SK-N-SH (cell line): ENCODE data around the gene TLE5. TPM values are rescaled to one million over a fixed set of nuclear protein-coding genes. Genes with fewer than 3 reads are reported as not detected.

Experiments
- CTCF ChIA-PET: fragments of 300-600, 350-600 bp; formaldehyde crosslinking; extraction: SDS; loops from one replicate; lab custom pipeline; 2021; lab: Yijun Ruan, JAX
- POLR2A ChIA-PET: fragments of 350-600 bp; sonication (Branson Sonifier 250); formaldehyde crosslinking; extraction: SDS; loops from one replicate; lab custom pipeline; 2020; ENCODE audit warnings: antibody characterized with exemption, inconsistent platforms; lab: Yijun Ruan, JAX
- DNase-seq: peaks from one replicate; pipeline ENCODE4 v3.0.0; 2012
- H2AFZ ChIP-seq: fragments of 200-600 bp; sonication (generic); 2 replicates; pipeline ENCODE4 v1.8.1; 2016; ENCODE audit warnings: antibody characterized with exemption, mild to moderate bottlenecking, low read depth
- H3F3A ChIP-seq: fragments of 200-600 bp; sonication (generic); replicated peaks from 2 replicates; pipeline ENCODE3; 2016; ENCODE audit warnings: antibody characterized with exemption, mild to moderate bottlenecking; ENCODE audit not compliant: insufficient read depth
- H3K27ac ChIP-seq, 2 experiments: fragments of 200-500 bp in 1 of 2; fragments of 200-600 bp in 1 of 2; sonication (Bioruptor generic) in 1 of 2; sonication (generic), shearing (Covaris generic) in 1 of 2; 2 replicates each; pipeline versions ENCODE4 v1.5.1 to v1.6.1; 2014 to 2016; ENCODE audit warnings: low read depth in 2 of 2, inconsistent platforms in 1 of 2, low read length in 1 of 2, mild to moderate bottlenecking in 1 of 2, mixed read lengths in 1 of 2
- H3K27me3 ChIP-seq: fragments of 200-600 bp; sonication (generic), shearing (Covaris generic); 2 replicates; pipeline ENCODE4 v1.6.1; 2016; ENCODE audit warnings: mixed run types; ENCODE audit not compliant: insufficient read depth
- H3K36me3 ChIP-seq, 2 experiments: fragments of 200-500 bp in 1 of 2; fragments of 200-600 bp in 1 of 2; sonication (Bioruptor generic) in 1 of 2; sonication (generic) in 1 of 2; replicated peaks in 1 of 2; 2 replicates each; pipeline versions ENCODE3 to v1.5.1; 2014 to 2016; ENCODE audit warnings: low read length in 1 of 2, mild to moderate bottlenecking in 1 of 2; ENCODE audit not compliant: insufficient read depth in 2 of 2, control insufficient read depth in 1 of 2
- H3K4me1 ChIP-seq, 2 experiments: fragments of 200-500 bp in 1 of 2; fragments of 200-600 bp in 1 of 2; sonication (Bioruptor generic) in 1 of 2; sonication (generic), shearing (Covaris generic) in 1 of 2; 2 replicates each; pipeline versions ENCODE4 v1.5.1 to v1.6.1; 2014 to 2016; ENCODE audit warnings: low read depth in 1 of 2, low read length in 1 of 2, mixed run types in 1 of 2; ENCODE audit not compliant: insufficient read depth in 2 of 2, control insufficient read depth in 1 of 2
- H3K4me2 ChIP-seq: fragments of 200-600 bp; sonication (generic), shearing (Covaris generic); 2 replicates; pipeline ENCODE4 v1.6.1; 2017; ENCODE audit warnings: mixed run types
- H3K4me3 ChIP-seq, 2 experiments: fragments of 200-500 bp in 1 of 2; fragments of 200-600 bp in 1 of 2; sonication (Bioruptor generic) in 1 of 2; sonication (generic), shearing (Covaris generic) in 1 of 2; 2 replicates each; pipeline versions ENCODE4 v1.5.1 to v1.8.1; 2014 to 2016; ENCODE audit warnings: low read depth in 2 of 2, inconsistent platforms in 1 of 2, low read length in 1 of 2, mild to moderate bottlenecking in 1 of 2, mixed read lengths in 1 of 2, moderate library complexity in 1 of 2
- H3K79me2 ChIP-seq: fragments of 200-600 bp; sonication (generic); 2 replicates; pipeline ENCODE4 v1.8.1; 2017; ENCODE audit warnings: mild to moderate bottlenecking; ENCODE audit not compliant: insufficient read depth
- H3K9ac ChIP-seq: fragments of 200-600 bp; sonication (generic); 2 replicates; pipeline ENCODE4 v1.6.1; 2017; ENCODE audit warnings: mixed run types
- H3K9me2 ChIP-seq: fragments of 200-600 bp; sonication (generic); 2 replicates; pipeline ENCODE4 v1.6.1; 2017; ENCODE audit warnings: mixed run types
- H3K9me3 ChIP-seq: fragments of 200-600 bp; sonication (generic); 2 replicates; pipeline ENCODE4 v1.6.1; 2017; ENCODE audit warnings: mixed run types, mild to moderate bottlenecking, moderate library complexity
- H4K20me1 ChIP-seq: fragments of 200-600 bp; sonication (generic); 2 replicates; pipeline ENCODE4 v1.6.1; 2017; ENCODE audit warnings: mild to moderate bottlenecking, mixed run types; ENCODE audit not compliant: insufficient read depth
- EZH2phosphoT487 ChIP-seq: fragments of 200-600 bp; sonication (generic); IDR thresholded peaks from 2 replicates; pipeline ENCODE4 v1.6.1; 2017; ENCODE audit warnings: low read depth, mixed run types, mild to moderate bottlenecking, antibody characterized with exemption, moderate library complexity, borderline replicate concordance
- GATA2 ChIP-seq: sonication (generic); formaldehyde crosslinking; IDR thresholded peaks from 2 replicates; pipeline ENCODE4 v1.5.0; 2020; ENCODE audit warnings: mild to moderate bottlenecking, missing genetic modification reagents
- IRF3 ChIP-seq: fragments of 150-350 bp; IDR thresholded peaks from 2 replicates; pipeline ENCODE4 v1.6.1; 2016; ENCODE audit warnings: mild to moderate bottlenecking, low read depth, low read length
- SMC3 ChIP-seq: IDR thresholded peaks from 2 replicates; pipeline ENCODE4 v1.6.1; 2012; ENCODE audit warnings: low read depth, low read length, improper control_type of control experiment
- TCF12 ChIP-seq: IDR thresholded peaks from 2 replicates; pipeline ENCODE4 v1.4.0; 2012
- ZBTB33 ChIP-seq: IDR thresholded peaks from 2 replicates; pipeline ENCODE4 v1.4.0; 2012; ENCODE audit warnings: low read depth, borderline replicate concordance
- WGBS: methylation state at CpG from one replicate; pipeline ENCODE4 v1.1.6; 2017; ENCODE audit warnings: low lambda C conversion rate; 5-methylcytosine and 5-hydroxymethylcytosine counted together
- polyA plus RNA-seq, 3 experiments: library from polyadenylated mRNA; depleted of rRNA; stranded (reverse); fragments of >200 nt; gene quantifications; 2 replicates each; pipeline ENCODE4 v1.2.3, GENCODE V29; 2012

Gene TLE5
- polyA plus RNA-seq, 1 of the 3 experiments (the other 2 are of a cell fraction) = 519 TPM

DNA sequence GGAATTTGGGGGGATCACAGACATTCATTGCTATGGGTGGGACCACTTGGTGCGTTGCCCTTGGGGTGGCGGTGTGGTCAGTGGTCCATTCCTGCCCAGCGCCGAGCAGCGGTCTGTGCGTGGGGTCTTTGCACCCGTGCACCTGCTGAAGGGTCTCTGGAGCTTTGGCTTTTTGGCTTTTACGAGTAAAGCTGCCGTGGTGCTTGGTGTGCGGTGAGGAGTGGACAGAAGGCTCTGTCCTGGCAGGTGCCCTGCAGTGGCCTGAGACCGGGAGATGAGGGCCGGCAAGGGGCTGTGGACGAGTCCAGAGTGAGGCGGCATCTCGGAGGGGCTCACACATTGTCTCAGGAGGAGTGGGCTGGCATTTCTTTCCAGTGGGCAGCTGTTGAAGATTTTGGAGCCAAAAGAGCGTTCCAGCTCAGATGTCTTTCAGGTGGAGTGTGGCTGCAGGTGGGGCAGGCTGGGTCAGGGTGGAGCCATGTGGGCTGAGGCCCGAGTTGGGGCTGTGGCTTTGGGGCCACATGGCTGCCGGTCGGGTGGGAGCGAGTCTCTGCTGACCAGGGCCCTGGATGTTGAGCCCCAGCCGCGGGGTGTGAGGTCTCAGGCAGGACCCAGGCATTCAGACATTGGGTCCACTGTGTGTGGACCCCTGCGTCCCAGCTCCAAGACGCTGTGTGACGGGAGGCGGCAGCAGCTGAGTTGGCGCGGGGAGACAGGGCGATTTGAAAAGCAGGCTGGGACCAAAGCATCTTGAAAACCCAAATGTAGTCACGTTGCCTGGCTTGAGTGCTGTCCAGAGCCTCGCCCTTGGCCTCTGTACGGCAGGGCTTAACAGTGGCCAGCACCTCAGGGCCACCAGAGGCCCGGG is 43.6 kb upstream of the TLE5 start (continued):
- no peak for TF ChIP-seq IRF3
- TF ChIP-seq EZH2phosphoT487 = no peak
- TF ChIP-seq GATA2 (CRISPR knock-in tag) = no peak

DNA sequence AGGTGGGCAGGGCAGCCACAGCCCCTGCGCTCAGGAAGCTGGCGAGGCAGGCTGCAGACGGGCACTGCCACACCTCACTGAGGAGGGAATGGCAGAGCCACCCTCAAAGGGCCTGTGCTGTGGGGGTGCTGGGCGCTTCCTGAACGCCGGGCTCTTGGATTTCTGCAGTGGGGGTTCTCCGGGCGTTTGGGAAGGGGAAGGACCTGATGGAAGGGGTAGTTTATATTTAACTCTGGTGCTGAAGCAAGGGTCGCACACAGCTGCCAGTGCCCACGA is 42.4 kb upstream of the TLE5 start:
- no peak for DNase-seq
- peaks cover 0 to 7% of the 10 kb centered on the region in 2 experiments; a peak in 1 of 4 replicates for H3K4me1 ChIP-seq
- no peak overlapping the region for H2AFZ ChIP-seq
- H3F3A ChIP-seq = no peaks in the 10 kb centered on the region
- no peaks in the 10 kb centered on the region for H3K36me3 ChIP-seq
- TF ChIP-seq ZBTB33 (no peak), TCF12 (no peak), SMC3 (no peak), IRF3 (no peak)
- peaks cover 93% of the 10 kb centered on the region for H4K20me1 ChIP-seq
- H3K4me3 ChIP-seq = no peak overlapping the region
- POLR2A ChIA-PET = interaction anchor here (1.3 kb wide), 1 partner anchor 154 kb away, joined by 3 read pairs; no protein-coding TSS in a partner anchor
- H3K9me3 ChIP-seq = no peaks in the 10 kb centered on the region
- no peak overlapping the region for H3K27ac ChIP-seq
- no peak overlapping the region for H3K9ac ChIP-seq
- CTCF ChIA-PET = interaction anchor here (0.6 to 12.3 kb wide), 33 partner anchors 8 to 154 kb away, joined by 3 to 154 read pairs (median 5); partner anchors contain the start of gene GNA11
- 84% methylated on average over 5 of the region's 10 CpGs for WGBS
- H3K27me3 ChIP-seq = no peaks in the 10 kb centered on the region
- H3K79me2 ChIP-seq = peaks cover 94% of the 10 kb centered on the region
- H3K9me2 ChIP-seq = no peaks in the 10 kb centered on the region
- H3K4me2 ChIP-seq = no peak overlapping the region
